NCI-H2171 (cell line): Measurements from ENCODE around the gene SPOCK2.
"Not testable (repeated sequence)": the region's sequence is repeated elsewhere in the genome, so short reads cannot be mapped to it uniquely, and the experiment has no call there.

ENCODE experiments used
- DNase-seq: peaks from one replicate; lab custom pipeline; 2025; lab: John Stamatoyannopoulos, UW

The SPOCK2 gene

GRCh38 chr10:72108004-72108370 is 19.6 kb upstream of the SPOCK2 start:
- not testable (repeated sequence) for DNase-seq

GRCh38 chr10:72107325-72108003 is 19.1 kb upstream of the SPOCK2 start:
- no peak for DNase-seq

- no peak for DNase-seq
Observed at GRCh38 chr10:72106896-72107295, 18.5 kb upstream of the SPOCK2 start.

GRCh38 chr10:72106154-72106849 is 18.0 kb upstream of the SPOCK2 start:
- DNase-seq, result no peak

- DNase-seq, result no peak
Observed at GRCh38 chr10:72105710-72106109, 17.4 kb upstream of the SPOCK2 start.

- no peak for DNase-seq
Observed at GRCh38 chr10:72105098-72105475, 16.7 kb upstream of the SPOCK2 start.

- no peak for DNase-seq
Observed at GRCh38 chr10:72104472-72105097, 16.2 kb upstream of the SPOCK2 start.

- no peak for DNase-seq
Observed at GRCh38 chr10:72099600-72099921, 11.2 kb upstream of the SPOCK2 start.

GRCh38 chr10:72098836-72099599 is 10.7 kb upstream of the SPOCK2 start:
- DNase-seq, result no peak

- DNase-seq, result no peak
Observed at GRCh38 chr10:72098301-72098835, 10.0 kb upstream of the SPOCK2 start.

- no peak for DNase-seq
Observed at GRCh38 chr10:72097448-72098300, 9.3 kb upstream of the SPOCK2 start.

- no peak for DNase-seq
Observed at GRCh38 chr10:72096115-72097000, 8.0 kb upstream of the SPOCK2 start.

GRCh38 chr10:72095195-72095594 is 6.8 kb upstream of the SPOCK2 start:
- no peak for DNase-seq

GRCh38 chr10:72094574-72094973 is 6.2 kb upstream of the SPOCK2 start:
- DNase-seq, result no peak

GRCh38 chr10:72093450-72093849 is 5.1 kb upstream of the SPOCK2 start:
- DNase-seq, result no peak

- DNase-seq, result no peak
Observed at GRCh38 chr10:72092987-72093386, 4.6 kb upstream of the SPOCK2 start.

GRCh38 chr10:72092171-72092924 is 4.0 kb upstream of the SPOCK2 start:
- no peak for DNase-seq

GRCh38 chr10:72090326-72090725 is 2.0 kb upstream of the SPOCK2 start:
- no peak for DNase-seq

GRCh38 chr10:72089618-72090017 is 1.3 kb upstream of the SPOCK2 start:
- no peak for DNase-seq
